ENCODE measurements around the gene RUNX2.

GRCh38 chr6:45617441-45617840 lies 289.3 kb downstream of the RUNX2 start:
- TF ChIP-seq CTCF (IDR thresholded peaks at IDR 0.05), result no peak
- TF ChIP-seq EZH2phosphoT487 (IDR thresholded peaks at IDR 0.05), result no peak
- TF ChIP-seq EZH2 (IDR thresholded peaks at IDR 0.05), result no peak
